GM12878 (cell line): ENCODE measurements around the gene CIPC. TPM values are rescaled to one million over a fixed set of nuclear protein-coding genes. Genes with fewer than 3 reads are reported as not detected.

ENCODE experiments used
- ATF2 ChIP-seq: IDR thresholded peaks from 2 replicates; pipeline ENCODE4 v1.6.1; 2012; ENCODE audit warnings: low read length, inconsistent platforms
- BCL3 ChIP-seq: IDR thresholded peaks from 2 replicates; pipeline ENCODE4 v1.6.1; 2011; ENCODE audit warnings: borderline replicate concordance, low read depth, mild to moderate bottlenecking, moderate library complexity, low read length; ENCODE audit not compliant: insufficient read depth, poor library complexity, severe bottlenecking
- CBX5 ChIP-seq: sonication (generic); IDR thresholded peaks from 2 replicates; pipeline ENCODE4 v1.6.1; 2016; ENCODE audit warnings: low read depth, moderate library complexity, mild to moderate bottlenecking, inconsistent platforms
- EED ChIP-seq: sonication (generic); IDR thresholded peaks from 2 replicates; pipeline ENCODE4 v1.6.1; 2016; ENCODE audit warnings: antibody characterized with exemption, low read depth
- ESRRA ChIP-seq: IDR thresholded peaks from 2 replicates; pipeline ENCODE4 v1.6.1; 2012; ENCODE audit warnings: mild to moderate bottlenecking, low read length, improper control_type of control experiment
- ETV6 ChIP-seq, 2 experiments: fragments of 450-650 bp in 1 of 2; IDR thresholded peaks in 1 of 2; conservative IDR thresholded peaks in 1 of 2; 2 replicates each; pipeline ENCODE4 v1.6.1; 2014; ENCODE audit warnings: antibody characterized with exemption in 1 of 2, borderline replicate concordance in 1 of 2, low read depth in 1 of 2, mild to moderate bottlenecking in 1 of 2, moderate library complexity in 1 of 2
- FOS ChIP-seq: IDR thresholded peaks from 3 replicates; pipeline ENCODE4 v1.6.1; 2011; ENCODE audit warnings: borderline replicate concordance; ENCODE audit not compliant: insufficient read length; ENCODE audit errors: extremely low read depth
- HSF1 ChIP-seq: fragments of 150-350 bp; IDR thresholded peaks from 2 replicates; pipeline ENCODE4 v1.6.1; 2014; ENCODE audit warnings: mild to moderate bottlenecking, low read depth, low read length
- JUND ChIP-seq: IDR thresholded peaks from 2 replicates; pipeline ENCODE4 v1.6.1; 2012; ENCODE audit warnings: low read depth, mild to moderate bottlenecking, low read length, improper control_type of control experiment, moderate library complexity
- MTA3 ChIP-seq: IDR thresholded peaks from 2 replicates; pipeline ENCODE4 v1.6.1; 2012; ENCODE audit warnings: low read length, inconsistent platforms, borderline replicate concordance
- MXI1 ChIP-seq: fragments of 150-350 bp; IDR thresholded peaks from 2 replicates; pipeline ENCODE4 v1.6.1; 2011; ENCODE audit warnings: low read depth, mild to moderate bottlenecking, inconsistent platforms, low read length, improper control_type of control experiment
- MYB ChIP-seq: fragments of 150-350 bp; IDR thresholded peaks from 2 replicates; pipeline ENCODE4 v1.6.1; 2014; ENCODE audit warnings: mild to moderate bottlenecking, low read depth, low read length, borderline replicate concordance
- NFYA ChIP-seq: IDR thresholded peaks from 2 replicates; pipeline ENCODE4 v1.6.1; 2011; ENCODE audit warnings: low read depth, mild to moderate bottlenecking, low read length, improper control_type of control experiment, borderline replicate concordance
- NR2F1 ChIP-seq: fragments of 450-650 bp; conservative IDR thresholded peaks from 2 replicates; pipeline ENCODE4 v1.6.1; 2017; ENCODE audit warnings: mild to moderate bottlenecking
- RELB ChIP-seq: fragments of 450-650 bp; IDR thresholded peaks from 2 replicates; pipeline ENCODE4 v1.6.1; 2017; ENCODE audit warnings: low read depth, mild to moderate bottlenecking, moderate library complexity
- SIN3A ChIP-seq: IDR thresholded peaks from 2 replicates; pipeline ENCODE4 v1.6.1; 2012; ENCODE audit warnings: low read depth, low read length, improper control_type of control experiment
- SMARCA5 ChIP-seq: fragments of 450-650 bp; IDR thresholded peaks from 2 replicates; pipeline ENCODE4 v1.6.1; 2017; ENCODE audit warnings: mild to moderate bottlenecking
- SMC3 ChIP-seq: IDR thresholded peaks from 2 replicates; pipeline ENCODE4 v1.6.1; 2011; ENCODE audit warnings: low read length, improper control_type of control experiment, borderline replicate concordance
- TCF3 ChIP-seq: IDR thresholded peaks from 2 replicates; pipeline ENCODE4 v1.6.1; 2012; ENCODE audit warnings: low read depth, mild to moderate bottlenecking, low read length, borderline replicate concordance; ENCODE audit not compliant: insufficient read depth
- TCF7 ChIP-seq: IDR thresholded peaks from 2 replicates; pipeline ENCODE4 v1.6.1; 2014; ENCODE audit warnings: antibody characterized with exemption, borderline replicate concordance
- WRNIP1 ChIP-seq: IDR thresholded peaks from 2 replicates; pipeline ENCODE4 v1.6.1; 2011; ENCODE audit warnings: low read depth, low read length, improper control_type of control experiment, borderline replicate concordance
- ZNF217 ChIP-seq: fragments of 450-650 bp; IDR thresholded peaks from 2 replicates; pipeline ENCODE4 v1.6.1; 2017; ENCODE audit warnings: antibody characterized with exemption, mild to moderate bottlenecking
- ZSCAN29 ChIP-seq: fragments of 450-650 bp; IDR thresholded peaks from 2 replicates; pipeline ENCODE4 v1.6.1; 2017; ENCODE audit warnings: mild to moderate bottlenecking, moderate library complexity
- ZZZ3 ChIP-seq: IDR thresholded peaks from 2 replicates; pipeline ENCODE4 v1.6.1; 2011; ENCODE audit warnings: low read depth; ENCODE audit not compliant: control insufficient read depth, insufficient read length
- polyA plus RNA-seq, 11 experiments: library from polyadenylated mRNA; depleted of rRNA in 4 of 11; unstranded in 6 of 11; stranded (reverse) in 5 of 11; fragments of >200 nt; fragmentation: Nextera tagmentation in 4 of 11; fragmentation: Illumina TruSeq in 1 of 11; extraction: Ambion mirVana in 4 of 11; extraction: Trizol in 1 of 11; gene quantifications; 1 replicate in 1 of 11; 2 replicates in 10 of 11; pipeline versions ENCODE4 v1.2.1 to v1.2.3, GENCODE V29; 2011 to 2016; ENCODE audit warnings: inconsistent platforms in 2 of 11, missing spikeins in 2 of 11, low read depth in 1 of 11
- total RNA-seq, 4 experiments: library from RNA; depleted of rRNA in 3 of 4; stranded (reverse); fragments of >200 nt in 3 of 4; fragmentation: Illumina TruSeq in 1 of 4; extraction: Trizol in 1 of 4; gene quantifications; 2 replicates each; pipeline versions ENCODE4 v1.2.1 to v1.2.3, GENCODE V29; 2013 to 2021

Gene CIPC
- total and polyA plus RNA-seq, 10 of the 15 experiments (the other 5 are each of a cell fraction or from before 2014, with no cell fraction given): 5.6 to 29.5 (median 16.5) TPM

- TF ChIP-seq TCF3 (no peak), ESRRA (no peak), ZZZ3 (no peak), SMARCA5 (peak; percentile 66; the same call in 1 of the 2 replicates), BCL3 (no peak), JUND (no peak), RELB (no peak), NFYA (no peak), MTA3 (no peak), ATF2 (no peak), WRNIP1 (no peak), FOS (no peak), NR2F1 (no peak), SIN3A (no peak), ZSCAN29 (no peak), HSF1 (no peak), ETV6 (conservative IDR thresholded peaks at IDR 0.05 in 1 of 2, IDR thresholded peaks at IDR 0.05 in 1 of 2; ENCODE audit: borderline replicate concordance in 1 of 2, low read depth in 1 of 2) (no peak), EED (peak; percentile 39; the same call in 1 of the 2 replicates), CBX5 (0 out of 2 replicates have a peak, but pooled peaks have one; percentile 42), ZNF217 (0 out of 2 replicates have a peak, but pooled peaks have one; percentile 45), TCF7 (no peak), MXI1 (no peak), SMC3 (peak; percentile 93), MYB (no peak)
Measured at GRCh38 chr14:77053046-77053841, 44.8 kb upstream of the CIPC start (continued).
